SK-N-SH (cell line): ENCODE results near the gene ATF3. TPM values are rescaled to one million over a fixed set of nuclear protein-coding genes. Genes with fewer than 3 reads are reported as not detected.

Experiments
- CTCF ChIA-PET: fragments of 300-600, 350-600 bp; formaldehyde crosslinking; extraction: SDS; loops from one replicate; lab custom pipeline; 2021; lab: Yijun Ruan, JAX
- POLR2A ChIA-PET: fragments of 350-600 bp; sonication (Branson Sonifier 250); formaldehyde crosslinking; extraction: SDS; loops from one replicate; lab custom pipeline; 2020; ENCODE audit warnings: antibody characterized with exemption, inconsistent platforms; lab: Yijun Ruan, JAX
- DNase-seq: peaks from one replicate; pipeline ENCODE4 v3.0.0; 2012
- H2AFZ ChIP-seq: fragments of 200-600 bp; sonication (generic); 2 replicates; pipeline ENCODE4 v1.8.1; 2016; ENCODE audit warnings: antibody characterized with exemption, mild to moderate bottlenecking, low read depth
- H3F3A ChIP-seq: fragments of 200-600 bp; sonication (generic); replicated peaks from 2 replicates; pipeline ENCODE3; 2016; ENCODE audit warnings: antibody characterized with exemption, mild to moderate bottlenecking; ENCODE audit not compliant: insufficient read depth
- H3K27ac ChIP-seq, 2 experiments: fragments of 200-500 bp in 1 of 2; fragments of 200-600 bp in 1 of 2; sonication (Bioruptor generic) in 1 of 2; sonication (generic), shearing (Covaris generic) in 1 of 2; 2 replicates each; pipeline versions ENCODE4 v1.5.1 to v1.6.1; 2014 to 2016; ENCODE audit warnings: low read depth in 2 of 2, inconsistent platforms in 1 of 2, low read length in 1 of 2, mild to moderate bottlenecking in 1 of 2, mixed read lengths in 1 of 2
- H3K27me3 ChIP-seq: fragments of 200-600 bp; sonication (generic), shearing (Covaris generic); 2 replicates; pipeline ENCODE4 v1.6.1; 2016; ENCODE audit warnings: mixed run types; ENCODE audit not compliant: insufficient read depth
- H3K36me3 ChIP-seq, 2 experiments: fragments of 200-500 bp in 1 of 2; fragments of 200-600 bp in 1 of 2; sonication (Bioruptor generic) in 1 of 2; sonication (generic) in 1 of 2; replicated peaks in 1 of 2; 2 replicates each; pipeline versions ENCODE3 to v1.5.1; 2014 to 2016; ENCODE audit warnings: low read length in 1 of 2, mild to moderate bottlenecking in 1 of 2; ENCODE audit not compliant: insufficient read depth in 2 of 2, control insufficient read depth in 1 of 2
- H3K4me1 ChIP-seq, 2 experiments: fragments of 200-500 bp in 1 of 2; fragments of 200-600 bp in 1 of 2; sonication (Bioruptor generic) in 1 of 2; sonication (generic), shearing (Covaris generic) in 1 of 2; 2 replicates each; pipeline versions ENCODE4 v1.5.1 to v1.6.1; 2014 to 2016; ENCODE audit warnings: low read depth in 1 of 2, low read length in 1 of 2, mixed run types in 1 of 2; ENCODE audit not compliant: insufficient read depth in 2 of 2, control insufficient read depth in 1 of 2
- H3K4me2 ChIP-seq: fragments of 200-600 bp; sonication (generic), shearing (Covaris generic); 2 replicates; pipeline ENCODE4 v1.6.1; 2017; ENCODE audit warnings: mixed run types
- H3K4me3 ChIP-seq, 2 experiments: fragments of 200-500 bp in 1 of 2; fragments of 200-600 bp in 1 of 2; sonication (Bioruptor generic) in 1 of 2; sonication (generic), shearing (Covaris generic) in 1 of 2; 2 replicates each; pipeline versions ENCODE4 v1.5.1 to v1.8.1; 2014 to 2016; ENCODE audit warnings: low read depth in 2 of 2, inconsistent platforms in 1 of 2, low read length in 1 of 2, mild to moderate bottlenecking in 1 of 2, mixed read lengths in 1 of 2, moderate library complexity in 1 of 2
- H3K79me2 ChIP-seq: fragments of 200-600 bp; sonication (generic); 2 replicates; pipeline ENCODE4 v1.8.1; 2017; ENCODE audit warnings: mild to moderate bottlenecking; ENCODE audit not compliant: insufficient read depth
- H3K9ac ChIP-seq: fragments of 200-600 bp; sonication (generic); 2 replicates; pipeline ENCODE4 v1.6.1; 2017; ENCODE audit warnings: mixed run types
- H3K9me2 ChIP-seq: fragments of 200-600 bp; sonication (generic); 2 replicates; pipeline ENCODE4 v1.6.1; 2017; ENCODE audit warnings: mixed run types
- H3K9me3 ChIP-seq: fragments of 200-600 bp; sonication (generic); 2 replicates; pipeline ENCODE4 v1.6.1; 2017; ENCODE audit warnings: mixed run types, mild to moderate bottlenecking, moderate library complexity
- H4K20me1 ChIP-seq: fragments of 200-600 bp; sonication (generic); 2 replicates; pipeline ENCODE4 v1.6.1; 2017; ENCODE audit warnings: mild to moderate bottlenecking, mixed run types; ENCODE audit not compliant: insufficient read depth
- CHD2 ChIP-seq: fragments of 150-350 bp; IDR thresholded peaks from 2 replicates; pipeline ENCODE4 v1.6.1; 2018; ENCODE audit warnings: low read length; ENCODE audit not compliant: partially characterized antibody
- EP300 ChIP-seq, 2 experiments: IDR thresholded peaks; 2 replicates each; pipeline versions ENCODE4 v1.4.0 to v1.6.1; 2012; ENCODE audit warnings: borderline replicate concordance in 1 of 2, low read depth in 1 of 2, low read length in 1 of 2
- FOXM1 ChIP-seq: IDR thresholded peaks from 2 replicates; pipeline ENCODE4 v1.4.0; 2012; ENCODE audit warnings: low read depth, mild to moderate bottlenecking
- GABPA ChIP-seq: IDR thresholded peaks from 2 replicates; pipeline ENCODE4 v1.4.0; 2012; ENCODE audit warnings: low read depth, mild to moderate bottlenecking
- NRF1 ChIP-seq: IDR thresholded peaks from 2 replicates; pipeline ENCODE4 v1.6.1; 2012; ENCODE audit warnings: low read depth, mild to moderate bottlenecking, low read length
- POLR2AphosphoS5 ChIP-seq: IDR thresholded peaks from 2 replicates; pipeline ENCODE4 v1.6.1; 2012; ENCODE audit warnings: low read depth, low read length
- RCOR1 ChIP-seq: fragments of 150-350 bp; IDR thresholded peaks from 2 replicates; pipeline ENCODE4 v1.6.1; 2017; ENCODE audit warnings: antibody characterized with exemption, low read length
- SMC3 ChIP-seq: IDR thresholded peaks from 2 replicates; pipeline ENCODE4 v1.6.1; 2012; ENCODE audit warnings: low read depth, low read length, improper control_type of control experiment
- WGBS: methylation state at CpG from one replicate; pipeline ENCODE4 v1.1.6; 2017; ENCODE audit warnings: low lambda C conversion rate; 5-methylcytosine and 5-hydroxymethylcytosine counted together
- polyA plus RNA-seq, 3 experiments: library from polyadenylated mRNA; depleted of rRNA; stranded (reverse); fragments of >200 nt; gene quantifications; 2 replicates each; pipeline ENCODE4 v1.2.3, GENCODE V29; 2012
- TF ChIP-seq, protein P1 (sequence below): fragments of 150-350 bp; IDR thresholded peaks from 2 replicates; pipeline ENCODE4 v1.6.1; 2016; ENCODE audit warnings: mild to moderate bottlenecking, low read depth, low read length
- TF ChIP-seq, protein P2 (sequence below): IDR thresholded peaks from 2 replicates; pipeline ENCODE4; 2012
- TF ChIP-seq, protein P3 (sequence below): fragments of 200-600 bp; sonication (generic); IDR thresholded peaks from 2 replicates; pipeline ENCODE4 v1.6.1; 2017; ENCODE audit warnings: antibody characterized with exemption, mild to moderate bottlenecking, moderate library complexity

Gene ATF3
- polyA plus RNA-seq, 1 of the 3 experiments (the other 2 are of a cell fraction), result 29.7 TPM

DNA sequence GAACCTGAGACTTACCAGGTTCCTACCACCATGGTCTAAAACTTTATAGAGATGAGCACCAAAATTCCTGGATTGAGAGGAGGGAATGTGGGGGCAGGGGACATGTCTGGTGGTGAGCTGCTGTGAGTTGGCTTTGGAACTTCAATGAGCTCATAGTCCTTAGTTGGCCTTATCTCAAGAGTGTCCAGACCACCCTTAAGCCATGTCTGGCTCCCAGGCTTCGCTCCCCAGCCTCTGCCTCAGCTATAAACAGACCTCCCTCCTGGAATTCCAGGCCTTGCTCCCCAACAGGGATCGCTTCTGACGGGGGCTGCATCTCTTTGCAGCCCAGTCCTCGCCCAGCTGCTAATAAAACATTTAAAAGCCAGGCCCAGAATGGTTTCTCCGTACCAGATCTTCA is 19.5 kb downstream of the ATF3 start:
- H3K36me3 ChIP-seq, result no peaks in the 10 kb centered on the region
- 57% methylated on average over 5 of the region's 5 CpGs for WGBS
- DNase-seq, result peak; percentile 49
- H3K9me3 ChIP-seq, result no peaks in the 10 kb centered on the region
- H3K27me3 ChIP-seq, result peaks cover 56% of the 10 kb centered on the region
- CTCF ChIA-PET, result interaction anchor here (1.0 to 4.9 kb wide), 6 partner anchors 9 to 150 kb away, joined by 3 to 38 read pairs (median 4); partner anchors contain the start of gene ATF3
- no peak for TF ChIP-seq RCOR1
- no peak for TF ChIP-seq FOXM1
- peak in 1 of 2 experiments; percentile 49; a peak in 1 of 4 replicates for TF ChIP-seq EP300 (IDR thresholded peaks at IDR 0.05; ENCODE audit: borderline replicate concordance in 1 of 2, low read depth in 1 of 2, low read length in 1 of 2)
- no peaks in the 10 kb centered on the region for H3K9me2 ChIP-seq
- H3K79me2 ChIP-seq, result no peaks in the 10 kb centered on the region
- no peak overlapping the region for H2AFZ ChIP-seq
- H3K4me2 ChIP-seq, result no peak overlapping the region
- no peak overlapping the region for H3K4me3 ChIP-seq
- H3K9ac ChIP-seq, result no peak overlapping the region
- H3K4me1 ChIP-seq, result peaks cover 0 to 18% of the 10 kb centered on the region in 2 experiments; a peak in 1 of 4 replicates
- no peaks in the 10 kb centered on the region for H4K20me1 ChIP-seq
- no peaks in the 10 kb centered on the region for H3F3A ChIP-seq
- POLR2A ChIA-PET, result interaction anchor here (1.6 kb wide), 1 partner anchor 19 kb away, joined by 10 read pairs; the partner anchor contains the start of gene ATF3
- H3K27ac ChIP-seq, result no peak overlapping the region

DNA sequence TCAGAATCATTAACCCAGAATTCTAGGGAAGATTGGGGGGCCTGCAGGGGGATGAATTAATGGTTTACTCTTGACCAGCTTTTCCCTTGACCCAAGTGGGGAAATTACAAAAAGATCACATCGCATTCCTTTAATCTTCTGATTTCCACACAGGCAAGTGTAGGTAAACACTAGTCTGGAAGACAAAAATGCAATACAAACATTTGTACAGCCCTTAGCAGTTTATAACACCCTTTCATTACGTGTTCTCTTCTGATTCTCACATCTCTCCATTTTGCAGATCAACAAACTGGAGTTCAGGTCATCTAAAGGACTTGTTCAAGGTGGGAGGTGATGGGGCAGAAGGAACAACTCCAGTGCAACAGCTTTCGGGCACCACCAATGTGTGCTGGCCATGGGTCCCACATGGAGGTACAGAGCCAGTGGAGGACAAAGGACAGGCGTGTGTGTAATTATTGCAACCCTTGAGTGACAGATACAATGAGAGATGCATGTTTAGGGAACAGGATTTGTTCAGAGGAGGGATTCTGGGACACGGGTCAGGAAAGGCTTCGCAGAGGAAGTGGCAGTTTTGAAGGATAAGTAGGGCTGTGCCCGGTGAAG is 20.4 kb downstream of the ATF3 start:
- H3K4me1 ChIP-seq, result peaks cover 0 to 18% of the 10 kb centered on the region in 2 experiments; a peak in 1 of 4 replicates
- TF ChIP-seq NRF1, result no peak
- TF ChIP-seq, protein P1, sequence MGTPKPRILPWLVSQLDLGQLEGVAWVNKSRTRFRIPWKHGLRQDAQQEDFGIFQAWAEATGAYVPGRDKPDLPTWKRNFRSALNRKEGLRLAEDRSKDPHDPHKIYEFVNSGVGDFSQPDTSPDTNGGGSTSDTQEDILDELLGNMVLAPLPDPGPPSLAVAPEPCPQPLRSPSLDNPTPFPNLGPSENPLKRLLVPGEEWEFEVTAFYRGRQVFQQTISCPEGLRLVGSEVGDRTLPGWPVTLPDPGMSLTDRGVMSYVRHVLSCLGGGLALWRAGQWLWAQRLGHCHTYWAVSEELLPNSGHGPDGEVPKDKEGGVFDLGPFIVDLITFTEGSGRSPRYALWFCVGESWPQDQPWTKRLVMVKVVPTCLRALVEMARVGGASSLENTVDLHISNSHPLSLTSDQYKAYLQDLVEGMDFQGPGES, result no peak
- TF ChIP-seq, all 33 proteins: peak for 0
- CTCF ChIA-PET, result interaction anchor here (1.3 to 4.9 kb wide), 9 partner anchors 10 to 151 kb away, joined by 3 to 38 read pairs (median 7); partner anchors contain the start of gene ATF3
- H4K20me1 ChIP-seq, result no peaks in the 10 kb centered on the region
- H3K36me3 ChIP-seq, result no peaks in the 10 kb centered on the region
- whole genome bisulfite sequencing, result 66% methylated on average over 7 of the region's 7 CpGs
- H3K4me3 ChIP-seq, result no peak overlapping the region
- H3K9ac ChIP-seq, result no peak overlapping the region
- no peak overlapping the region for H2AFZ ChIP-seq
- no peak overlapping the region for H3K27ac ChIP-seq
- no peaks in the 10 kb centered on the region for H3K9me3 ChIP-seq
- POLR2A ChIA-PET, result interaction anchor here (1.6 kb wide), 1 partner anchor 20 kb away, joined by 10 read pairs; the partner anchor contains the start of gene ATF3
- no peaks in the 10 kb centered on the region for H3K79me2 ChIP-seq
- H3F3A ChIP-seq, result no peaks in the 10 kb centered on the region
- H3K27me3 ChIP-seq, result peaks cover 59% of the 10 kb centered on the region
- DNase-seq, result no peak
- no peak overlapping the region for H3K4me2 ChIP-seq
- H3K9me2 ChIP-seq, result no peaks in the 10 kb centered on the region

DNA sequence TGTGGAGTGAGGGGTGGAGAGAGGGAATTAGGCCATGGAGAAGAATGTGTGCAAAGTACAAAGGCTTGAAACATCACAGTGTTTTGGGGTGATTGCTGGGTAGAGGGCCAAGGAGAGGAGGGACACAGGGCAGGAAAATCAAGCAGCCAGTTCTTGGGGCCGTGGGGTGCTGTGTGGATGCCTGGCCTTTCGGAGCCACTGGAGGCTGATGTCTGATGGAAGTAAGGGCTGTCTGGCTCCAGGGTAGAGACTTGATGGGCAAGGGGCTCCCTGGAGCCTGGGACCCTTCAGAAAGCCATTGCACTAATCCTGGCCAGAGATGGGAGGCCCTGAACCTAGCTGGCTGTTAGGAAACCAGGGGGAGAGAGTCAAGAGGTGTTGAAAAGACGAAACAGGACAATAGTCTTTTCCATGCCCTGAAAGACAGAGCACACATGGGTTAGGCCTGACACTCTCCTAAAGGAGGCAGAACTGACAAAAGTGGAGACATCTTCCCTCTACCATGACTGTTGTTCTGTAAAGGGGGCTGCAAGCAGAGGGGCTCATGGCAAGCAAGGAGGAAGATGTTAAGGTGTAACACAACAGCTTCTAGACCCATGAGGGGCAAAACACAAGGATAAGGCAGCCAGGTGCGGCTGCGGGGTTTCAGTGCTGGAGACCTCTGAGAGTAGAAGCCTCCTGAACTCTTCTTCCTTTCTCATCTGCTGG is 21.0 kb downstream of the ATF3 start:
- Histone ChIP-seq H3K9me3 (no peaks in the 10 kb centered on the region), H3K4me3 (no peak overlapping the region; a peak in 1 of 4 replicates), H3K79me2 (no peaks in the 10 kb centered on the region), H3K9ac (no peak overlapping the region)
- TF ChIP-seq, protein P2, sequence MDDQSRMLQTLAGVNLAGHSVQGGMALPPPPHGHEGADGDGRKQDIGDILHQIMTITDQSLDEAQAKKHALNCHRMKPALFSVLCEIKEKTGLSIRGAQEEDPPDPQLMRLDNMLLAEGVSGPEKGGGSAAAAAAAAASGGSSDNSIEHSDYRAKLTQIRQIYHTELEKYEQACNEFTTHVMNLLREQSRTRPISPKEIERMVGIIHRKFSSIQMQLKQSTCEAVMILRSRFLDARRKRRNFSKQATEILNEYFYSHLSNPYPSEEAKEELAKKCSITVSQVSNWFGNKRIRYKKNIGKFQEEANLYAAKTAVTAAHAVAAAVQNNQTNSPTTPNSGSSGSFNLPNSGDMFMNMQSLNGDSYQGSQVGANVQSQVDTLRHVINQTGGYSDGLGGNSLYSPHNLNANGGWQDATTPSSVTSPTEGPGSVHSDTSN, result no peak
- TF ChIP-seq, protein P3, sequence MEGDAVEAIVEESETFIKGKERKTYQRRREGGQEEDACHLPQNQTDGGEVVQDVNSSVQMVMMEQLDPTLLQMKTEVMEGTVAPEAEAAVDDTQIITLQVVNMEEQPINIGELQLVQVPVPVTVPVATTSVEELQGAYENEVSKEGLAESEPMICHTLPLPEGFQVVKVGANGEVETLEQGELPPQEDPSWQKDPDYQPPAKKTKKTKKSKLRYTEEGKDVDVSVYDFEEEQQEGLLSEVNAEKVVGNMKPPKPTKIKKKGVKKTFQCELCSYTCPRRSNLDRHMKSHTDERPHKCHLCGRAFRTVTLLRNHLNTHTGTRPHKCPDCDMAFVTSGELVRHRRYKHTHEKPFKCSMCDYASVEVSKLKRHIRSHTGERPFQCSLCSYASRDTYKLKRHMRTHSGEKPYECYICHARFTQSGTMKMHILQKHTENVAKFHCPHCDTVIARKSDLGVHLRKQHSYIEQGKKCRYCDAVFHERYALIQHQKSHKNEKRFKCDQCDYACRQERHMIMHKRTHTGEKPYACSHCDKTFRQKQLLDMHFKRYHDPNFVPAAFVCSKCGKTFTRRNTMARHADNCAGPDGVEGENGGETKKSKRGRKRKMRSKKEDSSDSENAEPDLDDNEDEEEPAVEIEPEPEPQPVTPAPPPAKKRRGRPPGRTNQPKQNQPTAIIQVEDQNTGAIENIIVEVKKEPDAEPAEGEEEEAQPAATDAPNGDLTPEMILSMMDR, result no peak
- TF ChIP-seq, protein P1, result no peak
- TF ChIP-seq EP300 (IDR thresholded peaks at IDR 0.05; ENCODE audit: borderline replicate concordance in 1 of 2, low read depth in 1 of 2, low read length in 1 of 2) (no peak), SMC3 (no peak), POLR2AphosphoS5 (no peak), GABPA (no peak), CHD2 (no peak)
- TF ChIP-seq, all 33 proteins: peak for 0
- H3K27ac ChIP-seq, result no peak overlapping the region
- DNase-seq, result no peak
- H3K4me2 ChIP-seq, result no peak overlapping the region
- no peaks in the 10 kb centered on the region for H3F3A ChIP-seq
- no peak overlapping the region for H2AFZ ChIP-seq
- no peaks in the 10 kb centered on the region for H3K9me2 ChIP-seq
- WGBS, result 90% methylated on average over 5 of the region's 5 CpGs
- ChIA-PET POLR2A (no interaction called here), CTCF (interaction anchor here (1.3 to 4.9 kb wide), 8 partner anchors 9 to 152 kb away, joined by 3 to 38 read pairs (median 8); partner anchors contain the start of gene ATF3)
- peaks cover 0 to 18% of the 10 kb centered on the region in 2 experiments; a peak in 1 of 4 replicates for H3K4me1 ChIP-seq
- H3K27me3 ChIP-seq, result peaks cover 55% of the 10 kb centered on the region
- H3K36me3 ChIP-seq, result no peaks in the 10 kb centered on the region
- H4K20me1 ChIP-seq, result no peaks in the 10 kb centered on the region
